ENCODE measurements around the gene FAM3B.
"Not testable (repeated sequence)": the region's sequence is repeated elsewhere in the genome, so short reads cannot be mapped to it uniquely, and the experiment has no call there.

Gene FAM3B

GRCh38 chr21:41350436-41351155 is 34.0 kb downstream of the FAM3B start:
- DNase-seq: no peak

- no peak for DNase-seq
Measured at GRCh38 chr21:41357546-41357945, 40.9 kb downstream of the FAM3B start.

GRCh38 chr21:41358193-41359166 is 41.9 kb downstream of the FAM3B start:
- DNase-seq: no peak

- no peak for DNase-seq
Measured at GRCh38 chr21:41359286-41359685, 42.7 kb downstream of the FAM3B start.

GRCh38 chr21:41359754-41360071 is 43.1 kb downstream of the FAM3B start:
- DNase-seq: not testable (repeated sequence)

DNA sequence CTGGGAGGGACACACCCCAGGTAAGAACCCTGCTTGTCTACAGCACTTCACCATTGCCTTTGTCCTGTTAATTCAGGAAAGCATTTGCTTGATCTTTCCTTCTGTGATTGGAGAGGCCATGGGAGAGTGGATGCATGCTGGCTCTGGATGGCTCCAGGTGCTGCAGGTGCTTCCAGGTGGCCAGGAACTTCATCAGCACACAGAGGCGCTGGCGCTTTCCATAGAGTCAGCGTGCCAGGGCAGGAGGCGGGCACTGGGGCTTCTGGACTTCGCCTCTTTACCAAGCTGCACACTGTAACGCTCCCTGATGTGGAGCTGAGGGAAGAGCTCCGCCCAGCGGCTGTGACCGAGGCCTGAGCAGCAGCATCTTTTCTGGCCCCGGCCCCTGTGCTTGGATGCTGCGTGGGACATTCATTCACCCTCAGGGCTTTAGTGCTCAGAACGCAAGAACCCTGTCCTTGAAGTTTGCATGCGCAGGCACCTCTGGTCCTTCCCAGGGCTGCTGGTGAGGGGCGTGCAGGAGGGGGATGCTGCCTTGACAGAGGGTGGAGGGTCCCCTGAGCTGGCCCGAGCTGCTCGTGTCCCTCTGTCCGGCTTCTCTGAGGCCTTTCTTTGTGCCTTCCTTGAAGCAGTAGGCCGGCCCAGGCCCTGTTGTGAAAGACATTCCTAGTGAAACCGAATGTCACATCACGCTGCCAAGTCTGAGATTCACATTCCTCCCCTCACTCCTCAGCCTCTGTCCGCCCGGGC is 43.6 kb downstream of the FAM3B start:
- DNase-seq: no peak

- DNase-seq: no peak
Measured at GRCh38 chr21:41361053-41361785, 44.6 kb downstream of the FAM3B start.

DNA sequence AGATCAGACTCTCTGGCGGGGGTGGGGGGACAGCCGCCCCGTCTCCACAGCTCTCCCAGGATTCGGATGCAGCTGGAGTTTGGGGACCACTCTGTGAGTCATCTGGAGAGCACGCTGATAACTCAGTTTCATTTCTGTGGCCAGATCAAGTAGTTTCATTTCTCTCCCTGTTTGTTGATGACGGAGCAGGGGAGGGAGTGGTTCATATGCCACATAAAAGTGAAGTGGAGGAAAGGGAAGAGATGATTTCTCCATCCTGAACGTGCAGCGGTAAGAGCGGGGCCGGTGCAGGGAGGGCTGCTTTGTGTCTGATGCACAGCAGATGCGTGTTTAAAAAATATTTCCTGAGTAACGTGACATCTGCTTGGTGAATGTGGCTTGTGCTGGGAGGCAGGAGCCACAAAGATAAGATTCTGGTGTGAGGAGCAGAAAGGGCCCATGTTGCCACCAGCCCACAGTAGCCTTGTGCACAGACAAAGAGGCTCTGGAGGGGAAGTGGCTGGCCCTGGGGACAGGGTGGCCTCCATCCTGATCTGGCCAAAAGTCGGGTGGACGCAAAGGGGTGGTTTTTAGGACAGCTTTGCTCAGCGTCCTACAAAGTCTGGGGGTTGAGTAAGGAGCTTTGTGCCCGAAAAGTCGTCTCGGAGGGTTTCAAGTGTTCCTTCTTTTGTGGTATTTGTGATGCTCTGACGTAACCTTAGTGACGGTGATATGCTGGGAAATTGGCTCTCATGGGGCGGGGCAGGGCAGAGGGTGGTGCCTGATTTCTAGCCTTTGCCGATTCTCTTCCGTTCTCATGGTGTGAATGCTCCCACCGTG is 45.4 kb downstream of the FAM3B start, which contains the start of gene MX2:
MX2 (plus strand) TSS at position 242 of the 819 bp plus-strand sequence. CDS start 14,880 bp downstream, outside the sequence.
- no peak for DNase-seq

GRCh38 chr21:41362605-41363369 is 46.2 kb downstream of the FAM3B start:
- DNase-seq: no peak

DNA sequence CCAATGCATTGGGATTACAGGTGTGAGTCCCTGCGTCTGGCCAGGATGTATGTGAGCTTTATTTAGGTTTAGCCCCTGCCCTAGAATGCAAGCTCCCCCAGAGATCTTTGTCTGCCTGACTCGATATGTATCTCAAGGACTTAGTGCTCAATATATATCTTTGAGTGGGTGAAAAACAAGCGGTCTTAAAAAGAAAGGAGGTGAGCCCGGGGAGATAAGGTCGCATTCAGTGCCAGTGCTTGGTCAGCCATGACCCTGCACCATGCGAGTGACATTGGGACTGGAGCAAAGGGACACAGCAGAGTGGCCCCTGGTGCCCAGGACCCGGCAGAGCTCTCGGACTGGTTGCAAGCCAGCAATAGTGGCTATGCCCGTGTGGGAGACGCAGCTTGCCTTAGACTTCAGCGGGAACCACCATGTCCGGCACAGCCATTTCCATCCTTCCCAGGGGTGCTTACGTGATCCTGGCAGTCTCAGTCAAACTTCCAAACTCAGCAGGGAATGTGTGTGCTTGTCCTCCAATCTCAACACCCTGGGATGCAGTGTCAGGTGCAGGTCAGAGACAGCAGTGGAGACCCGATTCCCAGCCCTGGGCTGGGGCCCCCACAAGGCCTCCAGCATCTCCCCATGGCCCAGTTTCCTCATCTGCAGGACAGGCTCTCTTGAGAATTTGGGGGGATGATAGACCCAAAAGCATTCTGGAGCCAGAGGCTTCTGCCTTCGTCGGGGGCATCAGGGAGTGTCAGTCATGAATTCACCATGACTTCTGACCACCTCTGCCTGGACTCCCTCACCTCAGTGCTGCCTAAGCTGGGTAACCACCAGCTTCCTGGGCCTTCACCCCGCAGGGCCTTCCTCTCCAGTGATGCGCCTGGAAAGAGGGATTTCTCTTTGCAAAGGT is 47.0 kb downstream of the FAM3B start:
- no peak for DNase-seq

DNA sequence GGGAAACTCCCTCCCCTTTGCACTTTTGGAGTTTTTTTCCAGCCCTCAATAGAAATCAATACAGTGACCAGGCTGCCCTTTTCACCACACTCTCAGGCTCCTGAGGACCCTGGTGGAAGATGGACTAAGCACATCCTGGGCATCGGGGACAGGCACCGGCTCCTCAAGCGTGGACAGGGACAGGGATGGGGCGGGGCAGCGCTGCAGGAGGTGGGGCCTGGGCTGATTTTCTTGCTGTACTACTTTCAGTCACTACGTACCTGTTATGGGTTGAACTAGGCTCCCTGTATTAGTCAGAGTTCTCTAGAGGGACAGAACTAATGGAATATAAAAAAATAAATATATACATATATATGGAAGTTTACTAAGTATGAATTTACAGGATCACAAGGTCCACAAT is 47.7 kb downstream of the FAM3B start:
- no peak for DNase-seq

DNA sequence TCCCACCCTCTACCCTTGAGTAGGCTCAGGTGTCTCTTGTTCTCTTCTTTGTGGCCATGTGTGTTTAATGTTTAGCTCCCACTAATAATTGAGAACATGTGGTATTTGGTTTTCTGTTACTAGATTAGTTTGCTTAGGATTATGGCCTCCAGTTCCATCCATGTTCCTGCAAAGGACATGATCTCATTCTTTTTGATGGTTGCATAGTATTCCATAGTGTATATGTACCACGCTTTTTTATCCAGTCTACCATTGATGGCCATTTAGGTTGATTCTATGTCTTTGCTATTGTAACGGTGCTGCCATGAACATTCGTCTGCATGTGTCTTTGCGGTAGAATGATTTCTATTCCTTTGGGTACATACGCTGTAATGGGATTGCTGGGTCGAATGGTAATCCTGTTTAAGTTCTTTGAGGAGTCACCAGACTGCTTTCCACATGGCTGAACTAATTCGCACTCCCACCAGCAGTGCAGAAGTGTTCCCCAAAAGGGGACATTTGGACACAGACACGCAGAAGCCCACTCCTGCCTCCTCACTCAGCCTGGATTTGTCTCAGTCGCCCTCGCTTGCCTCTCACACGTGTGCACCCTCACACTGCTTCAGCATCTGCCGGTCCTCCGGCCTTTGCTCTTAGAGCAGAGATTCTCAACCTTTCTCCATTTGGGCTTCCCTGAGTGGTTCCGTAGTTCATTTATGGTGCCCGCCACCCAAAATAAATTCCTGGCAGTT is 48.9 kb downstream of the FAM3B start:
- DNase-seq: no peak

- no peak for DNase-seq
Measured at GRCh38 chr21:41366522-41367151, 50.0 kb downstream of the FAM3B start.

GRCh38 chr21:41367301-41367944 is 50.8 kb downstream of the FAM3B start:
- no peak for DNase-seq

- no peak for DNase-seq
Measured at GRCh38 chr21:41367945-41368734, 51.5 kb downstream of the FAM3B start.

- no peak for DNase-seq
Measured at GRCh38 chr21:41368735-41369104, 52.1 kb downstream of the FAM3B start.
